Activated T-helper 1 cell treated with Interleukin-2 at 50 U/mL for 16 hours (primary cell): ENCODE data around the gene SAMD14.

Experiments used
- DNase-seq: peaks from one replicate; pipeline ENCODE4 v3.0.0-alpha.2; 2020; ENCODE audit warnings: low read depth

SAMD14 gene

GRCh38 chr17:50129728-50130558 lies at the start of gene SAMD14:
SAMD14 (minus strand) TSS chr17:50130160; CDS start chr17:50124959, 5,201 bp downstream.
- DNase-seq: no peak

- peak; percentile 27 for DNase-seq
Measured at GRCh38 chr17:50177983-50178834, 48.2 kb upstream of the SAMD14 start.

- no peak for DNase-seq
Measured at GRCh38 chr17:50177476-50177875, 47.5 kb upstream of the SAMD14 start.

- DNase-seq: no peak
Measured at GRCh38 chr17:50176559-50177357, 46.8 kb upstream of the SAMD14 start.

GRCh38 chr17:50175035-50175807 lies 45.3 kb upstream of the SAMD14 start:
- no peak for DNase-seq

GRCh38 chr17:50174444-50174843 lies 44.5 kb upstream of the SAMD14 start:
- DNase-seq: no peak

- no peak for DNase-seq
Measured at GRCh38 chr17:50173335-50173941, 43.5 kb upstream of the SAMD14 start.

GRCh38 chr17:50172936-50173334 lies 43.0 kb upstream of the SAMD14 start:
- no peak for DNase-seq

- DNase-seq: no peak
Measured at GRCh38 chr17:50172130-50172529, 42.2 kb upstream of the SAMD14 start.

- DNase-seq: no peak
Measured at GRCh38 chr17:50171371-50172071, 41.6 kb upstream of the SAMD14 start.

- no peak for DNase-seq
Measured at GRCh38 chr17:50170662-50171370, 40.9 kb upstream of the SAMD14 start.

GRCh38 chr17:50169881-50170459 lies 40.0 kb upstream of the SAMD14 start:
- no peak for DNase-seq

GRCh38 chr17:50169121-50169764 lies 39.3 kb upstream of the SAMD14 start:
- DNase-seq: peak; percentile 25

- DNase-seq: no peak
Measured at GRCh38 chr17:50168319-50168718, 38.4 kb upstream of the SAMD14 start.

GRCh38 chr17:50167371-50167770 lies 37.4 kb upstream of the SAMD14 start:
- no peak for DNase-seq

GRCh38 chr17:50166518-50167181 lies 36.7 kb upstream of the SAMD14 start:
- DNase-seq: no peak

- no peak for DNase-seq
Measured at GRCh38 chr17:50165867-50166517, 36.0 kb upstream of the SAMD14 start, which contains the start of gene SGCA. SGCA (plus strand) TSS chr17:50166005; CDS start chr17:50166041, 36 bp downstream.

- DNase-seq: no peak
Measured at GRCh38 chr17:50165466-50165865, 35.5 kb upstream of the SAMD14 start.
